ENCODE data around the gene ARMH1.

DNA sequence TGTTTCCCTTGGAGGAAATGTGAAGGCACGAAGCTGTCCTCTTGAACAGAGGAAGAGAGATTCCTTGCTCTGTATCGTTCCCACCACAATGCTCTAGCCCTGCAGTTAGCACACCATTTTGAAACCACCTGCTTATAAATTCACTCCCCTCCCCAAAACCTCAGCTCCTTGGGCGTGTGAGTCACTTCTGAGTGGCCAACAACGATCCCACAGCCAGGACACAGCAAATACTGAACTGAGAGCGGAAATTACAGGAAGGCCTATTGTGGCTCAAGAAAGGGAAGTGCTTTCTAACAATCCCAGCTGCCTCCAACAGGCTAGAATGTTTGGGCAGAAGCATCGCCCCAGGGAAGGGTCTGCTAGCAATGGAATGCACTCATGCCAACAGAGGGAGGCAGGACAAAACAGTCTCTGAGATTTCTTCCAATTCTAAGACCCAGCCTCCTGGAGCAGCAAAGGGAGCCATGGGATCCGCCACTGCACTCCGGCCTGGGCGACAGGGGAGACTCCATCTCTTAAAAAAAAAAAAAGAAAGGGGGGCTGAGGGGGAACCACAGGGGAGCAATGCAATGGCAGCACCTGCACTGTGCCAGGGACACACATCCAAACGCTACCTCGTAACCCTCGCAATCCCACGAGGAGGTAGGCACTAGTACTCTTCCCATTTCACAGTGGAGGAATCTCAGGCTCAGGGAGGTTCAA, 2.1 kb upstream of the ARMH1 start:
- TF ChIP-seq, protein P1, sequence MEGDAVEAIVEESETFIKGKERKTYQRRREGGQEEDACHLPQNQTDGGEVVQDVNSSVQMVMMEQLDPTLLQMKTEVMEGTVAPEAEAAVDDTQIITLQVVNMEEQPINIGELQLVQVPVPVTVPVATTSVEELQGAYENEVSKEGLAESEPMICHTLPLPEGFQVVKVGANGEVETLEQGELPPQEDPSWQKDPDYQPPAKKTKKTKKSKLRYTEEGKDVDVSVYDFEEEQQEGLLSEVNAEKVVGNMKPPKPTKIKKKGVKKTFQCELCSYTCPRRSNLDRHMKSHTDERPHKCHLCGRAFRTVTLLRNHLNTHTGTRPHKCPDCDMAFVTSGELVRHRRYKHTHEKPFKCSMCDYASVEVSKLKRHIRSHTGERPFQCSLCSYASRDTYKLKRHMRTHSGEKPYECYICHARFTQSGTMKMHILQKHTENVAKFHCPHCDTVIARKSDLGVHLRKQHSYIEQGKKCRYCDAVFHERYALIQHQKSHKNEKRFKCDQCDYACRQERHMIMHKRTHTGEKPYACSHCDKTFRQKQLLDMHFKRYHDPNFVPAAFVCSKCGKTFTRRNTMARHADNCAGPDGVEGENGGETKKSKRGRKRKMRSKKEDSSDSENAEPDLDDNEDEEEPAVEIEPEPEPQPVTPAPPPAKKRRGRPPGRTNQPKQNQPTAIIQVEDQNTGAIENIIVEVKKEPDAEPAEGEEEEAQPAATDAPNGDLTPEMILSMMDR (IDR thresholded peaks at IDR 0.05), result no peak
- no peak for TF ChIP-seq EP300 (IDR thresholded peaks at IDR 0.05; ENCODE audit: low read depth)

All from transverse colon (tissue), 3 donors.